H1 (cell line): ENCODE data around the gene ADARB2. TPM values are rescaled to one million over a fixed set of nuclear protein-coding genes. Genes with fewer than 3 reads are reported as not detected.

ENCODE experiments used
- CHD2 ChIP-seq: IDR thresholded peaks from 2 replicates; pipeline ENCODE4 v1.6.1; 2012; ENCODE audit warnings: low read length, improper control_type of control experiment
- POLR2AphosphoS5 ChIP-seq: IDR thresholded peaks from 2 replicates; pipeline ENCODE4 v1.6.1; 2011; ENCODE audit warnings: low read depth, low read length
- SIN3A ChIP-seq, 2 experiments: IDR thresholded peaks in 1 of 2; conservative IDR thresholded peaks in 1 of 2; 2 replicates each; pipeline ENCODE4 v1.6.1; 2011 to 2012; ENCODE audit warnings: low read length in 2 of 2, improper control_type of control experiment in 1 of 2, low read depth in 1 of 2, mild to moderate bottlenecking in 1 of 2
- ZNF274 ChIP-seq: IDR thresholded peaks from 2 replicates; pipeline ENCODE4 v1.7.0; 2012; ENCODE audit warnings: low read length, borderline replicate concordance; ENCODE audit errors: extremely low read depth
- polyA plus RNA-seq, 7 experiments: library from polyadenylated mRNA; depleted of rRNA in 3 of 7; stranded (reverse) in 5 of 7; unstranded in 2 of 7; fragments of >200 nt in 5 of 7; fragments of 200-250 nt in 2 of 7; gene quantifications; 1 replicate in 5 of 7; 2 replicates in 1 of 7; 4 replicates in 1 of 7; pipeline versions ENCODE4 v1.2.1 to v1.2.3, GENCODE V29; 2011 to 2013; ENCODE audit warnings: missing spikeins in 2 of 7, mixed read lengths in 2 of 7
- total RNA-seq: library from RNA; stranded (reverse); fragmentation: NEBNext Ultra II Directional; extraction: Animal tissue kit (Norgen Biotek cat#: 25700); gene quantifications from 2 replicates; pipeline ENCODE4 v1.2.1, GENCODE V29; 2021

ADARB2 gene
- total and polyA plus RNA-seq, 2 of the 8 experiments (the other 6 are each of a cell fraction or from before 2014, with no cell fraction given), result 2.2 to 2.8 TPM

GRCh38 chr10:1270906-1271305 is 466.4 kb downstream of the ADARB2 start (continued):
- TF ChIP-seq POLR2AphosphoS5 (no peak), SIN3A (conservative IDR thresholded peaks at IDR 0.05 in 1 of 2, IDR thresholded peaks at IDR 0.05 in 1 of 2; ENCODE audit: low read depth in 1 of 2, low read length in 2 of 2) (no peak), CHD2 (no peak), ZNF274 (no peak)
- TF ChIP-seq, all 59 proteins: peak for 0
